WI38 (cell line): ENCODE measurements around the gene AGTR1.
"Not testable (repeated sequence)": the region's sequence is repeated elsewhere in the genome, so short reads cannot be mapped to it uniquely, and the experiment has no call there.

Experiments used
- H3K4me3 ChIP-seq: 2 replicates; pipeline ENCODE4 v1.5.1; 2011; ENCODE audit warnings: low read depth, mild to moderate bottlenecking, control low read depth, low read length
- CTCF ChIP-seq: IDR thresholded peaks from 2 replicates; pipeline ENCODE4 v1.5.1; 2012; ENCODE audit warnings: low read depth, mild to moderate bottlenecking, control low read depth, low read length

AGTR1 gene

DNA sequence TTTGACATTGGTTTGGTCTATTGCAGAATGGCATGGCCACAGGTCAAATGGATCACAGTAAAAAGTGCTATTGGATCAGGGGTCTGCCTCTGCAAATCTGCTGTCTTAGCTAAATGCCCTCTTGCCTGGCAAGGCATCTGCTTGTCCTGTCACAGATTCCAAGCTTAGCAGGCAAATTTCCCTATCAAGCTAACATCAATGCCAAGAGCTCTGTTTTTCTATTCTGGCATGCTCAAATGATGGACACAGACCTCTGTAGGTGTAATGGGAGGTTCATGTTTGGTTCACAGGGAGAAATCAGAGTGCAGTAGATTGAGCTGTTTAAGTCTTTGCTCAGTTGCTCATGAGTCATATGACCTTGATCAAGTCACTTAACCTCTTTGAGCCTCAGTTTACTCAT is 75.1 kb downstream of the AGTR1 start:
- no peak overlapping the region for H3K4me3 ChIP-seq
- no peak for TF ChIP-seq CTCF

GRCh38 chr3:148773805-148774204 is 76.1 kb downstream of the AGTR1 start:
- no peak for TF ChIP-seq CTCF
- H3K4me3 ChIP-seq = no peak overlapping the region

GRCh38 chr3:148778926-148779325 is 81.2 kb downstream of the AGTR1 start:
- no peak for TF ChIP-seq CTCF
- no peak overlapping the region for H3K4me3 ChIP-seq

- not testable (repeated sequence) for H3K4me3 ChIP-seq
These were observed 87.3 kb downstream of the AGTR1 start for GRCh38 chr3:148785026-148785425.

DNA sequence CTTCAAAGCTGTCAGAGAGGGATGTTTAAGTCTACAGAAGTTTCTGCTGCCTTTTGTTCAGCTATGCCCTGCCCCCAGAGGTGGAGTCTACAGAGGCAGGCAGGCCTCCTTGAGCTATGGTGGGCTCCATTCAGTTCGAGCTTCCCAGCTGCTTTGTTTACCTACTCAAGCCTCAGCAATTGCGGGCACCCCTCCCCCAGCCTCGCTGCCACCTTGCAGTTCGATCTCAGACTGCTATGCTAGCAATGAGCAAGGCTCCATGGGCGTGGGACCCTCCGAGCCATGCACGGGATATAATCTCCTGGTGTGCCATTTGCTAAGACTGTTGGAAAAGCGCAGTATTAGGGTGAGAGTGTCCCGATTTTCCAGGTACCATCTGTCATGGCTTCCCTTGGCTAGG is 88.5 kb downstream of the AGTR1 start:
- H3K4me3 ChIP-seq = not testable (repeated sequence)

GRCh38 chr3:148789146-148789545 is 91.4 kb downstream of the AGTR1 start:
- no peak overlapping the region for H3K4me3 ChIP-seq
- no peak for TF ChIP-seq CTCF

- H3K4me3 ChIP-seq = no peak overlapping the region
- TF ChIP-seq CTCF = no peak
These were observed 92.2 kb downstream of the AGTR1 start for GRCh38 chr3:148789906-148790305.

DNA sequence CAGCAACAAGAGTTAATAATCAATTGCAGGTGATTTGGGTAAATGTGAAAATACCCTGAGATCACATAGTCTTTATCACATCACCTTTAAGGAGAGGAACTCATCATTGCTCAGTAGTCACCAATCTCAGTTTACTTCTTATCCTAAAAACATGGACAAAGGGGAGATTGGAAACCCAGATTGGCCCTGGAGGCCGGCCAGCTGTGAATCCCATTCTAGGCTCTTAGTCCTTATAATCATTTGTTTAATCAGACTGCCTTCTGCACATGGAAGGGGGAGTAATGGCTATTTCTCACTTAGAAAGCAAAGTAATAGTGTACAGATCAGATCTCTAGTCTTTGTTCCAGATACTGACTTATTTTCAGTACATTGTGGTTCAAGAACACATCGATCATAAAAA is 92.7 kb downstream of the AGTR1 start:
- H3K4me3 ChIP-seq = no peak overlapping the region
- TF ChIP-seq CTCF = no peak
